Measurements from ENCODE around the gene SYT7. TPM values are rescaled to one million over a fixed set of nuclear protein-coding genes. Genes with fewer than 3 reads are reported as not detected.
A peak's percentile ranks its signal among the peaks of the same experiment; 100 is the strongest.

The SYT7 gene
- polyA plus RNA-seq, 1 donor (not counting 4 experiments of a cell fraction or from before 2014, with no cell fraction given) = 2.6 TPM

DNA sequence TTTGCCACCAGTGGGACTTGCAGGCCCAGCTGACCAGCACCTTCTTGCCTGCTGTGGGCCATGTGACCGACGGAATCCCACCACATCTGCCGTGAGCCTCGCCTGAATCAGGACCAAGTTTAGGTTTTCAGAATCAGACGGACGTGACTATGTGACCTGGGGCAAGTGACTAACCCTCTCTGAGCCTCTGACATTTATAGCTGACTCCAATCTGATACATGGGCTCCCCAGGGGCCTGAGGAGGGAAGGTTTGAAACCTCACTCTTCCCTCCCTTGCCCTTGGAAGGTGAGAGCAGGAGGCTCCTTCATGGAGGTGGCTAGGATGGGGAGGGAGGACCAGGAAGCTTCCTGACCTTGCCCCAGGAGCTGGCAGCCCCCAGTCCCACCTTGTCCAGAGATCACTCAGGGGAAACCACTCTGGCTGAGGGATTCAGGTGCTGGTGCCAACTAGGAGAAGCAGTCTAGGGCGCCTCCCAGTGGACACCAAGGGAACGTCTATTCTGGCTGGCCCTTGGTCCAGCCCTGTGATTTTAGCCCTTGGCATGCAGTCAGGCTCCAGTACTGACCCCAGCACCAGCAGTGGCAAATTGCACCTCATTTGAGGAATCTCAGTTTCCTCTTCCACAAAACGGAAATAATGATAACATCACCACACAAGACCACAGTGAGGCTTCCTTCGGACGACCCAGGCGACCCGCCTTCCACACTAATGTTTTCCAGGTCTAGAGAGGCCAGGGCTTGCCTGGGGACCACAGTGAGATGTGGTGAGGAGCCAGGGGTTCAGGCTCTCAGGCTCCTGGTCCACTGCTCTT is 47.2 kb upstream of the SYT7 start:
- H3K4me1 ChIP-seq (ENCODE audit: control insufficient read depth, extremely low read depth, insufficient read depth, low read length) = peaks cover 20% of the 10 kb centered on the region
- DNase-seq (ENCODE audit: low read depth, low spot score) = no peak
- no peak overlapping the region for H2AFZ ChIP-seq (ENCODE audit: control insufficient read depth, low read length)
- H3K9ac ChIP-seq (ENCODE audit: control insufficient read depth, extremely low read depth, insufficient read depth, low read length) = peak overlapping the region; percentile 15
- no peaks in the 10 kb centered on the region for H3K9me1 ChIP-seq (ENCODE audit: control insufficient read depth, extremely low read depth, insufficient read depth, low read length)
- H3K79me2 ChIP-seq (ENCODE audit: control insufficient read depth, insufficient read depth, low read length) = no peaks in the 10 kb centered on the region
- no peaks in the 10 kb centered on the region for H3K9me3 ChIP-seq (ENCODE audit: control insufficient read depth, low read depth, low read length)
- H3K4me2 ChIP-seq (ENCODE audit: control insufficient read depth, extremely low read depth, insufficient read depth, low read depth, low read length) = peak overlapping the region; percentile 37
- H3K27ac ChIP-seq (ENCODE audit: control insufficient read depth, insufficient read depth, low read length) = no peak overlapping the region
- TF ChIP-seq, protein P1, sequence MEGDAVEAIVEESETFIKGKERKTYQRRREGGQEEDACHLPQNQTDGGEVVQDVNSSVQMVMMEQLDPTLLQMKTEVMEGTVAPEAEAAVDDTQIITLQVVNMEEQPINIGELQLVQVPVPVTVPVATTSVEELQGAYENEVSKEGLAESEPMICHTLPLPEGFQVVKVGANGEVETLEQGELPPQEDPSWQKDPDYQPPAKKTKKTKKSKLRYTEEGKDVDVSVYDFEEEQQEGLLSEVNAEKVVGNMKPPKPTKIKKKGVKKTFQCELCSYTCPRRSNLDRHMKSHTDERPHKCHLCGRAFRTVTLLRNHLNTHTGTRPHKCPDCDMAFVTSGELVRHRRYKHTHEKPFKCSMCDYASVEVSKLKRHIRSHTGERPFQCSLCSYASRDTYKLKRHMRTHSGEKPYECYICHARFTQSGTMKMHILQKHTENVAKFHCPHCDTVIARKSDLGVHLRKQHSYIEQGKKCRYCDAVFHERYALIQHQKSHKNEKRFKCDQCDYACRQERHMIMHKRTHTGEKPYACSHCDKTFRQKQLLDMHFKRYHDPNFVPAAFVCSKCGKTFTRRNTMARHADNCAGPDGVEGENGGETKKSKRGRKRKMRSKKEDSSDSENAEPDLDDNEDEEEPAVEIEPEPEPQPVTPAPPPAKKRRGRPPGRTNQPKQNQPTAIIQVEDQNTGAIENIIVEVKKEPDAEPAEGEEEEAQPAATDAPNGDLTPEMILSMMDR (optimal IDR thresholded peaks at IDR 0.05 in 1 of 3, IDR thresholded peaks at IDR 0.05 in 1 of 3, conservative IDR thresholded peaks at IDR 0.05 in 1 of 3; ENCODE audit: extremely low read depth in 1 of 3, insufficient read depth in 2 of 3, low read length in 3 of 3) = peak; percentile 94 to 97 (median 95)
- no peak for TF ChIP-seq EZH2 (IDR thresholded peaks at IDR 0.05; ENCODE audit: low read length)
- dilution Hi-C loops (cut with MboI; ENCODE audit: extremely low pct_ligation_motif_present, low sequenced_read_pairs) = no loop called here
- H3K36me3 ChIP-seq (ENCODE audit: control insufficient read depth in 2 of 2, extremely low read depth in 1 of 2, insufficient read depth in 2 of 2, low read length in 2 of 2) = no peaks in the 10 kb centered on the region
- H3K27me3 ChIP-seq (ENCODE audit: control insufficient read depth, extremely low read depth, insufficient read depth, low read length) = peaks cover 3% of the 10 kb centered on the region
- peak; percentile 77 for FAIRE-seq
- peaks cover 2% of the 10 kb centered on the region for H4K20me1 ChIP-seq (ENCODE audit: control insufficient read depth, extremely low read depth, insufficient read depth, low read length)
- H3K4me3 ChIP-seq (ENCODE audit: control insufficient read depth in 2 of 3, extremely low read depth in 1 of 3, insufficient read depth in 2 of 3, low read depth in 1 of 3, low read length in 3 of 3) = no peak overlapping the region

DNA sequence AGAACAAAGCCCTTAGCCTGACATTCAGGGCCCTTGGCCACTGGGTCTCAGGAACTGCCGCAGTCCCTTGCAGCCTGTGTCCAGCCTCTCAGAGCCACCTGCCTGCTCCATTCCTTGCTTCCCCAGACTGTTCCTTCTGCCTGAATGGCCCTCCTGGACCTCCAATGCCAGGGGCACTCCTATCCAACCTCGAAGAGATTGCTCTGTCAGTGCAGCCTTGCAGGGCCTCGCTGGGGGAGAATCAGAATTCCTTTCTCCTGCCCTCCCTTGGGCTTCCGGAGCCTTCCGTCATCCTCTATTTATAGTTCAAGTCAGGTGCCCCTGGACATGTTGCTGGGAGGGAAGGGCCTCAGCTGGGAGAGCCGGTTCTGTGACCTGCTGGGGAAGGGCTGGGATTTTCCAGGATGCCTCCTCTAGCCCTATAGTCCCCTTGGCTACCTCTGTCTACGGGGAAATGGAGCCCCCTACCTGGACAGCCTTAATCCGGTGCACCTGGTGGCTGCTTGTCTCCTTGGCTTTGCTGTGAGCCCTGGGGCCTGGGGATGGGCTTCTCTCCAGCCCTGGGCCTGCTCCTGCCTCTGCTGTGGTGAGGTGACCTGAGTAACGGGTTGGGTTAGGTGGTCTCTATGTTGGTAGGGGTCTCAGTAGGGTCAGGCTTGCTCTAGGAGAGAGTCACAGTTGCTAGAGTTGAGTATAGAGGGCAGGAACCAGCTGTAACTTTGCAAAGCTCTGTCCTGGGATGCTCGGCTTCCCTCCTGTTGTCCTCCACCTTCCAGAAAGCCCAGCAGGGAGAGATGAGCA is 45.9 kb upstream of the SYT7 start:
- H3K9me1 ChIP-seq (ENCODE audit: control insufficient read depth, extremely low read depth, insufficient read depth, low read length) = no peaks in the 10 kb centered on the region
- FAIRE-seq (peak; percentile 75), DNase-seq (ENCODE audit: low read depth, low spot score) (no peak)
- H3K4me3 ChIP-seq (ENCODE audit: control insufficient read depth in 2 of 3, extremely low read depth in 1 of 3, insufficient read depth in 2 of 3, low read depth in 1 of 3, low read length in 3 of 3) = no peak overlapping the region
- no peaks in the 10 kb centered on the region for H3K36me3 ChIP-seq (ENCODE audit: control insufficient read depth in 2 of 2, extremely low read depth in 1 of 2, insufficient read depth in 2 of 2, low read length in 2 of 2)
- TF ChIP-seq, protein P1 (optimal IDR thresholded peaks at IDR 0.05 in 1 of 3, IDR thresholded peaks at IDR 0.05 in 1 of 3, conservative IDR thresholded peaks at IDR 0.05 in 1 of 3; ENCODE audit: extremely low read depth in 1 of 3, insufficient read depth in 2 of 3, low read length in 3 of 3) = peak; percentile 14 to 52 (median 29)
- no peak for TF ChIP-seq EZH2 (IDR thresholded peaks at IDR 0.05; ENCODE audit: low read length)
- no peak overlapping the region for H3K27ac ChIP-seq (ENCODE audit: control insufficient read depth, insufficient read depth, low read length)
- dilution Hi-C loops (cut with MboI; ENCODE audit: extremely low pct_ligation_motif_present, low sequenced_read_pairs) = no loop called here
- H4K20me1 ChIP-seq (ENCODE audit: control insufficient read depth, extremely low read depth, insufficient read depth, low read length) = peaks cover 2% of the 10 kb centered on the region
- H3K27me3 ChIP-seq (ENCODE audit: control insufficient read depth, extremely low read depth, insufficient read depth, low read length) = peaks cover 3% of the 10 kb centered on the region
- H3K9me3 ChIP-seq (ENCODE audit: control insufficient read depth, low read depth, low read length) = no peaks in the 10 kb centered on the region
- peaks cover 20% of the 10 kb centered on the region for H3K4me1 ChIP-seq (ENCODE audit: control insufficient read depth, extremely low read depth, insufficient read depth, low read length)
- H3K4me2 ChIP-seq (ENCODE audit: control insufficient read depth, extremely low read depth, insufficient read depth, low read depth, low read length) = peak overlapping the region; percentile 22
- H3K79me2 ChIP-seq (ENCODE audit: control insufficient read depth, insufficient read depth, low read length) = no peaks in the 10 kb centered on the region
- H3K9ac ChIP-seq (ENCODE audit: control insufficient read depth, extremely low read depth, insufficient read depth, low read length) = no peak overlapping the region
- H2AFZ ChIP-seq (ENCODE audit: control insufficient read depth, low read length) = no peak overlapping the region
